ELF-1 (cell line): ENCODE data around the gene PKP1.

ENCODE experiments used
- DNase-seq: peaks from one replicate; pipeline ENCODE4 v3.0.0-alpha.2; 2016; ENCODE audit warnings: low read depth, low spot score

PKP1 gene

GRCh38 chr1:201328576-201328975 is 45.3 kb downstream of the PKP1 start:
- DNase-seq = no peak

DNA sequence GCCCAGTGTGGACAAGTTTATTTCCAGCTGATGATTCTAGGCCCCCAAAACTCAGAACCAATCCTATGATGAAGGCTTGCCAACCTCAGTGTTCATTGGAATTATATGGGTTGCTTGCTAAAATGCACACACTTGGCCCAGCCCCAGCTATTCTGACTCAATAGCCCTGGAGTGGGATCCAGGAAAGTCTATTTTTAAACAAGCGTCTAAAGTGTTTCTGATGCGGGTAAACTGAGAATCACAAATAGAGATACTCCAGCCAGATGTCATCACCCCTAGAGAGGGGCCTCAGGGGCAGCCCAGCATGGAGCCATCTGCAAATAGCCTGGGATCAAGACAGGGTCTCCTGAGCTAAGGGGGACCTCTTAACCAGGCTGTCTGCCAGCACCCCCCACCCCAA is 46.0 kb downstream of the PKP1 start:
- no peak for DNase-seq

DNA sequence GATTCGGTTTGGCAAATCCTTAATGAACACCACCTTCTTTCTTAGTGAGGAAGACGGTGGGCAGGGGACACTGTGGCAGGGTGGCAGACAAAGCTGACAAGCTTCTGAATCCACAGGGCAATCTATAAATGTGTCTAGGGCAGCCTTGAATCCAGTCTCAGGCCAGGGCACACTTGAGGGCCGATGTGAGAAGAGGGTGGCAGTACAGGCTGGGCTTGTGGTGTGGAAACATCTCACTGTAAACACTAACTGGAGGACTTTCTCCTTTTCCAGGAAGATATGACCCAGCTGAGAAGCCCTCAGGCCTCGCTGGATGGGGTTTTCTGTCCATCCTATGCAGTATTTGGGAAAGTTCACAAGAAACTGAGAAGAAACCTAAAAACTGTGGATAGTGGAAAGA is 46.5 kb downstream of the PKP1 start:
- no peak for DNase-seq

GRCh38 chr1:201330541-201330940 is 47.2 kb downstream of the PKP1 start:
- no peak for DNase-seq

GRCh38 chr1:201331166-201331565 is 47.9 kb downstream of the PKP1 start:
- no peak for DNase-seq

DNA sequence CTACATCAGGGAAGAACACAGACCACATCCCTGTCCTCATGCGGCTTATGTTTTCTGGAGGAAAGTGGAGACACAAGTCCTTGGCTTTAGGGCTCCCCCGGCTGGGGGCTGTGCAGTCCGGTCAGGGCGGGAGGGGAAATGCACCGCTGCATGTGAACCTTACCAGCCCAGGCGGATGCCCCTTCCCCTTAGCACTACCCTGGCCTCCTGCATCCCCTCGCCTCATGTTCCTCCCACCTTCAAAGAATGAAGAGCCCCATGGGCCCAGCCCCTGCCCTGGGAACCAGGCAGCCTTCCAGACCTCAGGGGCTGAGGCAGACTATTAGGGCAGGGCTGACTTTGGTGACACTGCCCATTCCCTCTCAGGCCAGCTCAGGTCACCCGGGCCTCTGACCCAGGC is 48.7 kb downstream of the PKP1 start:
- no peak for DNase-seq

DNA sequence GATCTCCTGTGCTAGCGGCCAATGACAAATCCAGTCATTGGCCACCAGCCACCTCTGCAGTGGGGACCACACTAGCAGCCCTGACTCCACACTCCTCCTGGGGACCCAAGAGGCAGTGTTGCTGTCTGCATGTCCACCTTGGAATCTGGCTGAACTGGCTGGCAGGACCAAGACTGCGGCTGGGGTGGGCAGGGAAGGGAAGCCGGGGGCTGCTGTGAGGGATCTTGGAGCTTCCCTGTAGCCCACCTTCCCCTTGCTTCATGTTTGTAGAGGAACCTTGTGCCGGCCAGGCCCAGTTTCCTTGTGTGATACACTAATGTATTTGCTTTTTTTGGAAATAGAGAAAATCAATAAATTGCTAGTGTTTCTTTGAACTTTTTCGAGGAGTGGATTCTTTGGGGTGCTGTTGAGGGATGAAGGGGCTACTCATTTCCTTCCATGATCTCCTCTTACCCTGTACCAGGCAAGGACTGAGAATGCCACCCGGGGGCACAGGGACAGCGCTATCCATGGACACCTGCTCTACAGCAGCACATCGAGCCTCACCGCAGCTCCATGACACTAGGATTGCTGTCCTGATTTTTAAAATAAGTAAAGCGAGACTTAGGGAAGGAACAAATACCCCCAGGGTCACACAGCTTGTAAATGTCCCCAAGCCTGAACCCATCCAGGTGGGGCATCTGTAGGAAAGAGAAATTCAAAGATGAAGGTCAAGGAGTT is 49.5 kb downstream of the PKP1 start:
- DNase-seq = no peak

GRCh38 chr1:201334325-201335173 is 51.2 kb downstream of the PKP1 start:
- no peak for DNase-seq

DNA sequence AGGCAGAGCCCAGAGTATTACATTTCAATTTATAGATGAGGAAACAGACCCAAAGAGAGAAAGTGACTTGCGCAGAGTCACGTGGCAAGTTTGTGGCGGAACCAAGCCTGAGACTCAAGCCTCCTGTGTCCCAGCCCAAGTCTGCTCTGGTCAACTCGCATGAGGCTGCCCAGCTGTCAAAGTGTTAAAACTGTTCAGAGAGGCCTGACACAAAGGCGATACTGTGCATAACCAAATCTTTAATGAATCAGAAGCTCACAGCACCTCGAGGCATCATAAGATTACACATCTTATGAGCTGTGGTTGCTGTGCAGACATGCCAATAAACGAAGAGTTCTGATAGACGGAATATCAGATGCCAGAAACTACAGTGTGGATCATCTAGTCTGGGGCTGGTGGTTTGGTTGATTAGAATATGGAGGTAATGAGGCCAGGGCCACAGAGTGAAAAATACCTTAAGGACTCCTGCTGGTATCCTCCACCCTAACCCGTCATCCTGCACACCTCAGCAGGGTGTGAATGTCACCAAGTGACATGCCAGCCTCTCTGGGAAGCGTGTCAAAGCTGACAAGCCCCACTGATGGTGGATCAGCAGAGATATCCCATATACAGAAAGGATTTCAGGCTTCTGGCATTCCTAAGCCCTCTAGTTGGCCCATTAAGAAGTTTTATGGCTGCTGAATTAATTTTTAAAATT is 52.0 kb downstream of the PKP1 start:
- no peak for DNase-seq

GRCh38 chr1:201335901-201336300 is 52.6 kb downstream of the PKP1 start:
- no peak for DNase-seq

DNA sequence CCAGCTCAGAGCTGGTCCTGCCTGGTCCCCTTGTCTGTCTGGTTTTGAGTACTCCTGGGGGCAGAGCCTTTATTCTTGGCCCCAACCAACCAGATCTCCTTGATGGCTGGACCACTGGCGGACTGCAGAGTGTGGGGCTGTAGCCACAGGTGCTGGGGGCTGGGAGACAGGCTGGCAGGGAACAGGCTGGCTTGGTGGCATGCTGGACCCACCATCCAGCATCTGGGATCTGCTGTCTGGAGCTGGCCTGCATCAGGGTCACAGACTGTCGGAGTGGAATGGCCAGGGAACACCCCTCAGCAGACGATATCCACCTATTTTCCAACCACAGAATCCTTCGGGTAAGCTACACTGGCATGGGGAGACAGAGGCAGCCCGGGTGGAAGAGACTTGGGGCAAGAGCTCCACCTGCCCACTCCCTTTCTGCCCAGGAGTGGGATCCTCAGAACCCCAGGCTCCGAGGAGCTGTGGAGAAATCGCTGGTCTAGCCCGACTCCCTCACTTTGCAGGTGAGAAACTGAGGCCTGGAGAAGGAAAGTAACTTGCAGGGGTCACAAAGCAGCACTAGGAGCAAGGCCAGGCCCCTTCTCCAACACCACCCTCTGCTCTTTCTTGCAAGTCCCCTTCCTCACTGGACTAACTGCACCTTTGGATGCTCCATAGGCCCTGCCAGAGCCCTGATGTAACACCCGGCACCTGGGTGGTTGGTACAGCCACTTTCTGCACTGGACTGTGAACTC is 53.6 kb downstream of the PKP1 start:
- DNase-seq = no peak

GRCh38 chr1:201341377-201341776 is 58.1 kb downstream of the PKP1 start:
- no peak for DNase-seq

DNA sequence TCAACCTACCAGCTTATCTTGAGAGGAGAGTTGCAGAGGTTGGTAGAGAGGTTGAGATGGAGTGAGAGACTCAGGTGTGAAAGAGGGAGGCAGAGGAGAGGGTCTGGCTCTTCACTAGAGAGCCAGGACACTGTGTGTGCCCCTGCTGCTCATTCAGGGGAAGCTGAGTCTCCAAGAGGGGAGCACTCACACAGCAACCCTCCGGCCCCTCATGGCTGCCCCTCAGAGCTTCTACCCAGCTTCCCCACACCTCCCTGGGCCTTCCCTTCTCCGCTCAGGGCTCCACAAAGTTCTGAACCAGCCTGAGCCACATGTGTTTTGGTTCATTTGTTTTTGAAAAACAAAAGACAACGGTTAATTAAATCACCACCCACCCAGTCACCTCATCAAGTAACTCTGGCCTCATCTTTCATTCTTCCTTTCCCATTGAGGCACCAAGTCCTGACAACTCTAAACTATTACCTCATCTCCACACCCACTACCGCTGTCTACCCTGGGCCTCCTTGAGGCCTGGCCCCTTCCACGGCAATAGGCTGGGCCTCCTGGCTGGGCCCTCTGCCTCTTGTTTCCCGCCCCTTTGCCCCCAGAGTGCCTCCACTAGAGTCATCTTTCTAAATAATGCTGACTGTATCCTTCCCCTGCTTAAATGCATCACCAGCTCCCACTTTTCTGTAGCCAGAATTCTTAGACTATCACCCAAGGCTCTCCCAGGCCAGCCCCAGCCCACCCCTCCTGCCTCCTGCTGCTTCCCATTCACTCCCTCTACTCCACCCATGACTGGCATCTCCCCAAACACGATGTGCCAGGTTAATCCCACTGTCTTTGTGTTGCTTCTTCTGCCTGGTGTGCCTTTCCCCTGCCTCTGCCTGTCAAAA is 61.1 kb downstream of the PKP1 start:
- DNase-seq = no peak

- DNase-seq = no peak
Observed at GRCh38 chr1:201345081-201345355, 61.7 kb downstream of the PKP1 start.

GRCh38 chr1:201346337-201346939 is 63.1 kb downstream of the PKP1 start:
- peak; percentile 72 for DNase-seq

DNA sequence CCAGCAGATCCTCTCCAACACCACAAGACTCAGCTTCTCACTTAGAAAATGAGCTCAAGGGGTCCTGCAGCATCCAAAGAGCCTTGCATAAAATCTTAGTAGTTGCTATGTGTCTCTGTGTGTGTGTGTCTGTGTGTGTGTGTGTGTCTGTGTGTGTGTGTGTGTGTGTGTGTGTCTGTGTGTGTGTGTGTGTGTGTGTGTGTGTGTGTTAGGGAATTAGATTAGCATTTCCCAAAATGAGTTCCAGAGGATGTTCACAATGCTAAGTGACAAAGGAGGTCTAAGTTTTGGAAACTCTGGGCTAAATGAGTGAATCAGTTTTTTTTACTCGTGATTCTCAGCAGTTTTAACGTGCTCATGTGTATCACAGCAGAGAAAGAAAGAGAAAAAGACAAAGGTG is 63.7 kb downstream of the PKP1 start:
- DNase-seq = no peak

DNA sequence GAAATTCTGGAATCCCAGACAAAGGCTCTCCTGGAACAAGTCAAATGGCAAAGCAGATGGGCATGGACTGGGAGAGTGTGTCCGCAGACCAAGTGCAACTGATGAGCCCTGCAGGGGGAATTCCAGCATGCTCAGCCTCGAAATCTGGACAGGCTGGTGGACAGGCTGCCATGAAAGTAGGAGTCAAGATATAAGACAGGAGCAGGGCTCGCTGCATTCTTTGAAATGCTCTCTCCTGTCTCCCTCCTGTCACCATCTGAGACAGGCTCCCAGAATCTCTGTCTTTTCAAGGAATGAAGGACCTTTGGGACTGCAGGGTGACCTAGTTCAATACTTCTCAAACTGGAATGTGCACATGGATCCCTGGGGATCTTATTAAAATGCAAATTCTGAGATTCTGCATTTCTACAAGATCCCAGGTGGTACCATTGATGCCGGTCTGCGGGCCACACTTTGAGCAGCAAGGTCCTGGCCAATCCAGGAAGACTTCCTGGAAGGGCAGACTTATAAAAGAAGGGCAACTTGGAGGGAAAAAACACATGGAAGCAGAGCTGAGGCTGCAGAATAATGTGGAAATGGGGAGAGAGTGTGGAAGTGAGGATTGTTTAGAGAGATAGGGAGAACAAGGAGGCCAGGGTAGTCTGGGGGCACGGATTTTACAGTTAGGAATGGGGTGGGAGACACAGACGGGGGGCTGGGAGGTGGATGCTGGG is 64.3 kb downstream of the PKP1 start:
- DNase-seq = peak; percentile 33

DNA sequence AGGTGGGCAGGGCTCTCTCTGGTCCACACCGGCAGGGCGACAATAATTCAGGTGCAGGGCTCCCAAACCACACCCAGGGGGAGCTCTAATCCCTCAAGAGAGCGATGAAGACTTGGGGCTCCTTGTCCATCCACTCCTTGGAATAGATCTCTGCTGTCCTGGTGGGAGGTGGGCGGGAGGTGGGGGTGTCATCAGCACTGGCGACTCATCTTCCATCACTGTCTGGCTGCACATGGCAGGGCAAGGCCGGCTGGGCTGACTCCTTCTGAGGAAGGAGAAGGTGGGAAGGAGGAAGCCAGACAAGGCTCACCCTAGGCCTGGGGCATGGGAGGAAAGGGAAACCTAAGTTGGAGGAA is 64.9 kb downstream of the PKP1 start:
- peak; percentile 80 for DNase-seq

GRCh38 chr1:201349092-201349491 is 65.8 kb downstream of the PKP1 start:
- no peak for DNase-seq

GRCh38 chr1:201350361-201350725 is 67.0 kb downstream of the PKP1 start:
- DNase-seq = no peak
